ENCODE results near the gene TSC2.
"Not testable (repeated sequence)": the region's sequence is repeated elsewhere in the genome, so short reads cannot be mapped to it uniquely, and the experiment has no call there.

TSC2 gene

DNA sequence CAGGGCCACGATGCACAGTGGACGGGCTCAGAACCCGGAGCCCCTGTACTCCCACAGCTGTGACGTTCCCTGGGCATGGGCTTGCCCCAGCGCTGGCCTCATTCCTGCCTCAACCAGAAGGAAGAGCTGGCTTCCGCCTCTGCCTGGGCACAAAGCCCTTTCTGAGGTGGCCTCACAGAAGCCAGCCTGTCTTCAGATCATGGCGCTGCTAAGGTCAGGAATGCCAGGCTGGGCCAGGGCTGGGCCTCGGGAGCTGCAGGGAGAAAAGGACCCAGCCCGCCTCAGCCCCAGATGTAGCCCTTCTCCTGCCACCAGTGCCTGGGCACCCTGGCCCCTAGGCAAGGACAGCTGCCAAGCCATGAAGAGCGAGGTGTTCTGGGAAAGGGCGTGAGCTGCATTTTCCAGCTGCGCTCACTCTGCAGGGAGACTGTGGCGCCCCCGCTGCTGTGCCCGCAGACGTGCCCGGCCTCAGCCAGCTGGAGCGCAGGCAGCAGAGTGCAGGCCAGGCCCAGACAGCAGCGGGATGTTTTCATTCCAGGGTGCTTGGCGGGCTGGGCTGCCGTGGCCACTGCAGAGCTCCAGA, 78.5 kb downstream of the TSC2 start:
- not testable (repeated sequence) for H3K4me3 ChIP-seq (ENCODE audit: control insufficient read depth, low read depth, low read length); DNase-seq (ENCODE audit: low read depth)

GRCh38 chr16:2126928-2127556, 79.3 kb downstream of the TSC2 start:
- not testable (repeated sequence) for H3K4me3 ChIP-seq (ENCODE audit: control insufficient read depth, low read depth, low read length); DNase-seq (ENCODE audit: low read depth)

GRCh38 chr16:2127630-2128280, 80.0 kb downstream of the TSC2 start:
- not testable (repeated sequence) for DNase-seq (ENCODE audit: low read depth); H3K4me3 ChIP-seq (ENCODE audit: control insufficient read depth, low read depth, low read length)

DNA sequence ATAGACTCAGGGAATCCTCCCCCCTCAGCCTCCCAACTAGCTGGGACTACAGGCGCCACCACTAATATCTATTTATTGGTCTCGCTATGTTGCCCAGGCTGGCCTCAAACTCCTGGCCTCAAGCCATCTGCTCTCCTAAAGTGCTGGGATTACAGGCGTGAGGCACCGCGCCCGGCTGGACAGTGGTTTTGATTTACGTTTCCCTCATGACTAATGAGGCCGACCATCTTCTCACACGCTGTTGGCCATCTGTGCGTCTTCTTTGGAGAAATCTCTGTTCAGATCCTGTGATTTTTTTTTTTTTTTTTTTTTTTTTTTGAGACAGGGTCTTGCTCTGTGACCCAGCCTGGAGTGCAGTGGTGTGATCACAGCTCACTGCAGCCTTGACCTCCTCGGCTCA, 81.5 kb downstream of the TSC2 start:
- not testable (repeated sequence) for H3K4me3 ChIP-seq (ENCODE audit: control insufficient read depth, low read depth, low read length)
- peak; percentile 66 for DNase-seq (ENCODE audit: low read depth)

DNA sequence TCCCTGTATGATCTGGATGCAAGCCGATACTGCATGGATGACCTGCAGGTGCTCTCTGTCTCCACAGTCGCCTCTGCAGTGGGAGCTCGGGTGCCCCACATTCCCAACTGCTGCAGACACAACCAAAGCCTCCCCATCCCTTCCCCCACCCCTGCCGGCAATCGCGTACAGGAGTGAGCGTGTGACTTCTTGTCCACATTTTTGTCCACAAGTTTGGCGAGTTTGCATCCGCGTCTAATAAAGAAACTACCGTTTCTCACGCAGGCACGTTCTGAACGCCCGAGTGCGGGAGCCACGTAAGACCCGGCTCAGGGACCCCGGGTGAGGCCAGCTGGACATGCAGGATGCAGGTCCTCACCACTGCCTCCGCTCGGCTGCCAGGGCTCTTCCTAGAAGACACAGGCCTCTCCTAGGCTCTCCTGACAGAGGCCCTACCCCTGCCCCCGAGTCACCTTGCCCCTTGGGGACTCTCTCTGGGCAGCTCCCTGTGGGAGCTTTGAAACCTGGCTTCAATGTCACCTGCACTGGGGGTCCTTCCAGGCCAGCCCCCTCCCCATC, 82.2 kb downstream of the TSC2 start:
- DNase-seq (ENCODE audit: low read depth); H3K4me3 ChIP-seq (ENCODE audit: control insufficient read depth, low read depth, low read length): not testable (repeated sequence)

- peak overlapping the region; percentile 36 for H3K4me3 ChIP-seq (ENCODE audit: control insufficient read depth, low read depth, low read length)
- DNase-seq (ENCODE audit: low read depth) = not testable (repeated sequence)
These were observed 86.0 kb downstream of the TSC2 start for GRCh38 chr16:2133797-2134196.

DNA sequence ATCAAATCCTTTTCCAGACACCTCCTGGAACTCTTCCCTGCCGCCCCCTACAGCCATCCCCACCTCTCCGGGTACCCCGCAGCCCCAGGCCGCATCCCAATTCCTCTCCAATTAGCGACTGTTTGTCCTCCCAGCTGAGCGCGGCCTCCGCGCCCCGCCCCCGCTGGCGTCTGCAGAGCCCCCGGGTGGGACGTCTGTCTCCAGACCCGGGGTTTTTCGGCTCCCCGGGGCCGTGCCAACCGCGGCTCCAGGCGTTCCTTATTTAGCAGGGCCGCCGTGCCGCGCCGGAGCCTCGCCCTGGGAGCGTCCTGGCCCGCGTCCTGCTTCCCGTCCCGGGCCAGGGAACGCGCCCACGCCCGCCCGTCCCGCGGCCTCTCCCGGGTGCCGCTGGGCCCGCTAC, 87.3 kb downstream of the TSC2 start:
- H3K4me3 ChIP-seq (ENCODE audit: control insufficient read depth, low read depth, low read length) = peak overlapping the region; percentile 61
- not testable (repeated sequence) for DNase-seq (ENCODE audit: low read depth)

DNA sequence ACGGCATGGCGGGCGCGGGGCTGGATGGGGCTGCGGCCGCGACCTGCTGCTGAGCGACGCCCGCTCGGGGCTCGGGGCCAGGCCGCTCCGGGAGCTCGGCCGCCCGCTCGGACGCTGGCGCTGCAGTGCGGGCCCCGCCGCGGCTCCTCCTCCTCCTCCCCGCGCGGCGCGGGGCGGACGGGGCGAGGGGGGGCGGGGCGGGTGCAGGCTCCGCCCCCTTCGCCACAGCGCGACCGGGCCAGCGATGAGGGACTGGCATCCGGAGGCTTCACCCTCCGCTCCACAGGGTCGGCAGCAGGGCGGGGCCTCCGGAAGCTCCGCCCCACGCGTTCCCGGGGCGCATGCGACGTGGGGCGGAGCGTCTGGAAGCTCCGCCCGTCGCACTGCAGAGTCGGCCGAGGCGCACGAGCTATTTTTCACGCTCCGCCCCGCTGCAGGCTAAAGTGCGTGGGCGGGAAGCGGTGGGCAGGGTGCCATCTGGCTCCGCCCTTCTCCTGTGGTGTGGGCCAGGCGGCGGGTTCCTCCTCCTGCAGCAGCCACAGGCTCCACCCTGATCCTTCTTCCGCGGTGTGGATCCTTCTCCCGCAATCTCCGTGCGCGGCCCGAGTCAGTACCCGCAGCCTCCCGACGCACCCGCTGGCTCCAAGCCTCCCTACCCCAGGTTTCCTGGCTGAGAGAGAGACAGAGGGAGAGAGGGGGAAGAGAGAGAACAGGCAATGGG, 88.1 kb downstream of the TSC2 start, which contains the start of gene PKD1:
PKD1 (minus strand) TSS at position 129 of the 721 bp plus-strand sequence. CDS start 209 bp downstream, outside the sequence.
- peak within 1 kb of the TSS; percentile 61 for H3K4me3 ChIP-seq (ENCODE audit: control insufficient read depth, low read depth, low read length)
- peak; percentile 79 for DNase-seq (ENCODE audit: low read depth)

All from AG09309 (cell line).